H9 (cell line): ENCODE measurements around the gene C3orf52. TPM values are rescaled to one million over a fixed set of nuclear protein-coding genes. Genes with fewer than 3 reads are reported as not detected.

ENCODE experiments used
- DNase-seq: peaks from one replicate; pipeline ENCODE4 v3.0.0-alpha.2; 2017
- H2AFZ ChIP-seq: one replicate; pipeline ENCODE4 v1.6.1; 2013; ENCODE audit warnings: mild to moderate bottlenecking, low read length, control low read depth, moderate library complexity
- H2AK5ac ChIP-seq: 2 replicates; pipeline ENCODE4 v1.6.1; 2013; ENCODE audit warnings: low read length, control low read depth, mixed read lengths; ENCODE audit not compliant: insufficient read length
- H2BK120ac ChIP-seq: one replicate; pipeline ENCODE4 v1.6.1; 2013; ENCODE audit warnings: low read depth, mild to moderate bottlenecking, low read length, control low read depth, inconsistent platforms; ENCODE audit not compliant: poor library complexity, severe bottlenecking
- H2BK12ac ChIP-seq: 2 replicates; pipeline ENCODE4 v1.6.1; 2013; ENCODE audit warnings: low read length, control low read depth, mixed read lengths, low read depth; ENCODE audit not compliant: insufficient read length
- H2BK15ac ChIP-seq: 2 replicates; pipeline ENCODE4 v1.6.1; 2013; ENCODE audit warnings: low read depth, low read length, control low read depth
- H2BK20ac ChIP-seq: one replicate; pipeline ENCODE4 v1.6.1; 2013; ENCODE audit warnings: low read depth, mild to moderate bottlenecking, low read length, control low read depth, inconsistent platforms; ENCODE audit not compliant: poor library complexity, severe bottlenecking
- H2BK5ac ChIP-seq: 2 replicates; pipeline ENCODE4 v1.6.1; 2013; ENCODE audit warnings: low read length, control low read depth, mixed read lengths; ENCODE audit not compliant: insufficient read length
- H3K14ac ChIP-seq: 2 replicates; pipeline ENCODE4 v1.6.1; 2013; ENCODE audit warnings: low read length, control low read depth; ENCODE audit not compliant: insufficient read depth
- H3K18ac ChIP-seq: 2 replicates; pipeline ENCODE4 v1.6.1; 2013; ENCODE audit warnings: low read depth, mild to moderate bottlenecking, mixed read lengths, low read length, control low read depth; ENCODE audit not compliant: insufficient read length
- H3K23ac ChIP-seq: 2 replicates; pipeline ENCODE4 v1.6.1; 2013; ENCODE audit warnings: low read length, control low read depth, mixed read lengths, low read depth; ENCODE audit not compliant: insufficient read length
- H3K23me2 ChIP-seq: 2 replicates; pipeline ENCODE4 v1.6.1; 2013; ENCODE audit warnings: low read depth, mild to moderate bottlenecking, mixed read lengths, low read length, control low read depth; ENCODE audit not compliant: insufficient read length, poor library complexity, severe bottlenecking
- H3K27ac ChIP-seq: 2 replicates; pipeline ENCODE4 v1.5.1; 2013; ENCODE audit warnings: low read length, control low read depth, mixed read lengths, low read depth; ENCODE audit not compliant: insufficient read length
- H3K27me3 ChIP-seq: 2 replicates; pipeline ENCODE4 v1.6.1; 2013; ENCODE audit warnings: low read length, control low read depth, inconsistent platforms; ENCODE audit not compliant: insufficient read depth
- H3K4ac ChIP-seq: 2 replicates; pipeline ENCODE4 v1.6.1; 2013; ENCODE audit warnings: low read depth, mild to moderate bottlenecking, control low read depth, inconsistent platforms, low read length, moderate library complexity
- H3K4me1 ChIP-seq: 2 replicates; pipeline ENCODE4 v1.6.1; 2013; ENCODE audit warnings: low read length, control low read depth, inconsistent platforms; ENCODE audit not compliant: insufficient read depth
- H3K4me2 ChIP-seq: 2 replicates; pipeline ENCODE4 v1.6.1; 2013; ENCODE audit warnings: low read length, control low read depth, mixed read lengths; ENCODE audit not compliant: insufficient read length, insufficient read depth
- H3K56ac ChIP-seq: 2 replicates; pipeline ENCODE4 v1.6.1; 2013; ENCODE audit warnings: low read depth, mild to moderate bottlenecking, mixed read lengths, low read length, control low read depth; ENCODE audit not compliant: insufficient read length
- H3K79me1 ChIP-seq: 2 replicates; pipeline ENCODE4 v1.6.1; 2013; ENCODE audit warnings: low read depth, mild to moderate bottlenecking, moderate library complexity, low read length, control low read depth, inconsistent platforms; ENCODE audit not compliant: insufficient read depth, poor library complexity, severe bottlenecking
- H3K79me2 ChIP-seq: 2 replicates; pipeline ENCODE4 v1.6.1; 2013; ENCODE audit warnings: low read length, control low read depth, inconsistent platforms; ENCODE audit not compliant: insufficient read depth
- H3K9ac ChIP-seq: 2 replicates; pipeline ENCODE4 v1.6.1; 2013; ENCODE audit warnings: low read length, control low read depth, mixed read lengths; ENCODE audit not compliant: insufficient read length; ENCODE audit errors: extremely low read depth
- H3K9me3 ChIP-seq: one replicate; pipeline ENCODE4 v1.6.1; 2013; ENCODE audit warnings: low read depth, low read length, inconsistent platforms; ENCODE audit not compliant: control insufficient read depth
- H3T11ph ChIP-seq: one replicate; pipeline ENCODE4 v1.6.1; 2013; ENCODE audit warnings: mild to moderate bottlenecking, low read length, control low read depth, inconsistent platforms
- H4K20me1 ChIP-seq: one replicate; pipeline ENCODE4 v1.6.1; 2013; ENCODE audit not compliant: control insufficient read depth, insufficient read length, insufficient read depth
- H4K5ac ChIP-seq: 2 replicates; pipeline ENCODE4 v1.6.1; 2013; ENCODE audit warnings: low read depth, mild to moderate bottlenecking, mixed read lengths, low read length, control low read depth; ENCODE audit not compliant: insufficient read length
- H4K8ac ChIP-seq: replicated peaks from 2 replicates; pipeline ENCODE4 v1.6.1; 2013; ENCODE audit warnings: low read length, control low read depth, mixed read lengths, low read depth; ENCODE audit not compliant: insufficient read length
- H4K91ac ChIP-seq: 2 replicates; pipeline ENCODE4 v1.6.1; 2013; ENCODE audit warnings: low read depth, mild to moderate bottlenecking, moderate library complexity, mixed read lengths, low read length, control low read depth; ENCODE audit not compliant: insufficient read length
- H3K27ac Mint-ChIP-seq, 3 experiments: 2 replicates in 2 of 3; 3 replicates in 1 of 3; pipeline ENCODE4 v1.8.0; 2020 to 2021; ENCODE audit warnings: mixed read lengths in 3 of 3, mild to moderate bottlenecking in 1 of 3, moderate library complexity in 1 of 3
- H3K27me3 Mint-ChIP-seq: 2 replicates; pipeline ENCODE4 v1.8.0; 2021; ENCODE audit warnings: low read depth, mild to moderate bottlenecking, moderate library complexity, mixed read lengths
- H3K36me3 Mint-ChIP-seq, 3 experiments: 2 replicates in 2 of 3; 3 replicates in 1 of 3; pipeline ENCODE4 v1.8.0; 2020 to 2021; ENCODE audit warnings: low read depth in 3 of 3, mixed read lengths in 3 of 3; ENCODE audit not compliant: insufficient read depth in 1 of 3
- H3K4me1 Mint-ChIP-seq, 2 experiments: 2 replicates each; pipeline ENCODE4 v1.8.0; 2020; ENCODE audit warnings: mixed read lengths in 2 of 2
- H3K4me3 Mint-ChIP-seq, 2 experiments: 2 replicates in 1 of 2; 3 replicates in 1 of 2; pipeline ENCODE4 v1.8.0; 2020 to 2021; ENCODE audit warnings: mild to moderate bottlenecking in 2 of 2, mixed read lengths in 2 of 2, moderate library complexity in 1 of 2
- H3K9me3 Mint-ChIP-seq, 2 experiments: 2 replicates in 1 of 2; 3 replicates in 1 of 2; pipeline ENCODE4 v1.8.0; 2020; ENCODE audit warnings: mild to moderate bottlenecking in 2 of 2, mixed read lengths in 2 of 2, moderate library complexity in 1 of 2
- CTCF ChIP-seq: fragments of 200-600 bp; sonication (generic); conservative IDR thresholded peaks from 3 replicates; pipeline ENCODE4 v1.8.0; 2021; ENCODE audit warnings: antibody characterized with exemption, mild to moderate bottlenecking
- WGBS: extraction: QIAGEN DNeasy Blood & Tissue Kit; methylation state at CpG from one replicate; pipeline ENCODE4 v1.1.7; 2013; ENCODE audit warnings: missing lambda C conversion rate, low lambda C conversion rate, mixed read lengths; ENCODE audit not compliant: insufficient read length; ENCODE audit errors: extremely low coverage; 5-methylcytosine and 5-hydroxymethylcytosine counted together
- total RNA-seq: library from RNA; stranded (reverse); gene quantifications from 2 replicates; pipeline ENCODE4 v1.2.1, GENCODE V29; 2021

The C3orf52 gene
- total RNA-seq, 1 experiment from 2014 or later, result 11.2 TPM

DNA sequence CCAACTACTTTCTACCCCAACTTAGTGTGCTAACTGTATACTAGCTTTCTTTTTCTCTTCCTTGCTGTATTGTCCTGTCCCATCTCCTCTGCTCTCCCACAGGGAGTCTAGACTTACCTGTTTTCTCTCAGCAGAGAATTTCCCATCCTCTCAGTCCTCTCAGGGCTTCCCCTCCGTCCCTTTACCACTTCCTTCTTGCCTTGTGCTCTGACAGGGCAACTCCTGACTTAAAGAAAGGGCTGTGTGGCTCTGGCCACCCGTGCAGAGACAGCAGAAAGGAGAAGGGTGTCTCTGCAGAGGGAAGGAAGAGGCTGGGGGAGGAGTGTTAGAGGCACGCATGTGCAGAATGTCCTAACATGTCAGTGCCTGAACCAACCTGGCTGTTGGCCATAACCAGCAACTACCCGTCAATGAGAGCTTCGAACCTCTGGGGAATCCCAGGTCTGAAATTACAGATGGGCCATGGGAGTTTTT, 46.8 kb downstream of the C3orf52 start, which contains the start of gene GCSAM:
Gene GCSAM, minus strand, starts transcription at position 274 of the 474 bp plus-strand sequence. Its CDS starts 128 bp downstream, at position 146.
- no peak within 1 kb of the TSS for H2BK120ac ChIP-seq
- H3K18ac ChIP-seq, result peak within 1 kb of the TSS; percentile 29
- peak within 1 kb of the TSS; percentile 41 for H3K23ac ChIP-seq
- H4K8ac ChIP-seq, result no peak within 1 kb of the TSS
- no peak within 1 kb of the TSS for H3K9ac ChIP-seq
- WGBS, result no CpG with 5 or more reads among the region's 5 CpGs
- no peak within 1 kb of the TSS for H3K4ac ChIP-seq
- DNase-seq, result no peak
- 0 out of 2 replicates have a peak, but pooled peaks cover 2% of the 10 kb centered on the region for H3K4me1 ChIP-seq
- H2BK15ac ChIP-seq, result no peak within 1 kb of the TSS
- peak within 1 kb of the TSS in 1 of 3 experiments; percentile 7; a peak in 1 of 7 replicates for H3K27ac Mint-ChIP-seq
- no peaks in the 10 kb centered on the region for H3K79me1 ChIP-seq
- no peak within 1 kb of the TSS for H3K56ac ChIP-seq
- H4K20me1 ChIP-seq, result no peaks in the 10 kb centered on the region
- no peaks in the 10 kb centered on the region for H3K9me3 ChIP-seq
- no peaks in the 10 kb centered on the region for H3K79me2 ChIP-seq
- H3T11ph ChIP-seq, result no peak within 1 kb of the TSS
- H4K5ac ChIP-seq, result no peak within 1 kb of the TSS
- no peaks in the 10 kb centered on the region for H3K23me2 ChIP-seq
- no peaks in the 10 kb centered on the region for H3K27me3 Mint-ChIP-seq
- no peak within 1 kb of the TSS; the same call in 1 of the 2 replicates for H3K14ac ChIP-seq
- no peak within 1 kb of the TSS for H2BK5ac ChIP-seq
- H2BK12ac ChIP-seq, result no peak within 1 kb of the TSS
- no peaks in the 10 kb centered on the region; a peak in 1 of 7 replicates for H3K36me3 Mint-ChIP-seq
- peaks cover 35 to 50% of the 10 kb centered on the region in 2 experiments for H3K4me1 Mint-ChIP-seq
- no peak within 1 kb of the TSS for H2AK5ac ChIP-seq
- no peak within 1 kb of the TSS for H4K91ac ChIP-seq
- H3K9me3 Mint-ChIP-seq, result no peaks in the 10 kb centered on the region
- H3K27ac ChIP-seq, result no peak within 1 kb of the TSS
- no peak within 1 kb of the TSS for H2BK20ac ChIP-seq
- no peak for TF ChIP-seq CTCF
- H2AFZ ChIP-seq, result no peak within 1 kb of the TSS
- no peak within 1 kb of the TSS for H3K4me2 ChIP-seq
- no peaks in the 10 kb centered on the region for H3K27me3 ChIP-seq
- no peak within 1 kb of the TSS for H3K4me3 Mint-ChIP-seq
